Fibroblast of villous mesenchyme (primary cell): Measurements from ENCODE around the gene SSTR5. TPM values are rescaled to one million over a fixed set of nuclear protein-coding genes. Genes with fewer than 3 reads are reported as not detected.

Experiments used
- DNase-seq: peaks from one replicate; pipeline ENCODE4 v3.0.0-alpha.2; 2010; ENCODE audit warnings: low read depth
- H3K4me3 ChIP-seq: 2 replicates; pipeline ENCODE4 v1.5.1; 2011; ENCODE audit warnings: low read depth, mild to moderate bottlenecking, low read length
- CTCF ChIP-seq: IDR thresholded peaks from 2 replicates; pipeline ENCODE4 v1.5.1; 2012; ENCODE audit warnings: low read depth, mild to moderate bottlenecking, low read length; ENCODE audit not compliant: insufficient read depth
- total RNA-seq: library from RNA; depleted of rRNA; stranded (reverse); fragments of >200 nt; gene quantifications from 2 replicates; pipeline ENCODE4 v1.2.3, GENCODE V29; 2012

SSTR5 gene
- total RNA-seq, 1 donor: not detected

GRCh38 chr16:1028524-1029258 lies 43.9 kb upstream of the SSTR5 start:
- no peak for TF ChIP-seq CTCF
- no peak overlapping the region for H3K4me3 ChIP-seq
- no peak for DNase-seq

- no peak for TF ChIP-seq CTCF
- no peak for DNase-seq
- H3K4me3 ChIP-seq: no peak overlapping the region
These were observed 43.3 kb upstream of the SSTR5 start for GRCh38 chr16:1029259-1029545.

- H3K4me3 ChIP-seq: no peak overlapping the region
- TF ChIP-seq CTCF: no peak
- no peak for DNase-seq
These were observed 42.1 kb upstream of the SSTR5 start for GRCh38 chr16:1030473-1030901.

GRCh38 chr16:1031666-1032065 lies 40.9 kb upstream of the SSTR5 start:
- no peak for TF ChIP-seq CTCF
- DNase-seq: no peak
- no peak overlapping the region for H3K4me3 ChIP-seq

- no peak for TF ChIP-seq CTCF
- no peak for DNase-seq
- H3K4me3 ChIP-seq: no peak overlapping the region
These were observed 39.9 kb upstream of the SSTR5 start for GRCh38 chr16:1032607-1033006.

GRCh38 chr16:1033128-1033679 lies 39.3 kb upstream of the SSTR5 start:
- DNase-seq: no peak
- no peak for TF ChIP-seq CTCF
- no peak overlapping the region for H3K4me3 ChIP-seq
